ENCODE results near the gene GBP2. TPM values are rescaled to one million over a fixed set of nuclear protein-coding genes. Genes with fewer than 3 reads are reported as not detected.

The GBP2 gene
- total RNA-seq, 1 experiment from 2014 or later: 0.24 TPM

GRCh38 chr1:89114662-89115061 lies 11.3 kb downstream of the GBP2 start:
- DNase-seq (ENCODE audit: low spot score) (no peak), ATAC-seq (no peak)
- no peaks in the 10 kb centered on the region for H3K4me1 Mint-ChIP-seq
- H3K9me3 Mint-ChIP-seq: peaks cover 9% of the 10 kb centered on the region
- no peak overlapping the region for H3K4me3 Mint-ChIP-seq
- no peak overlapping the region for H3K27ac Mint-ChIP-seq
- POLR2A ChIA-PET: no interaction called here
- CTCF ChIA-PET: no interaction called here
- no peak for TF ChIP-seq TCF7 (CRISPR knock-in tag; IDR thresholded peaks at IDR 0.05; ENCODE audit: low read depth)
- TF ChIP-seq E2F1 (CRISPR knock-in tag; IDR thresholded peaks at IDR 0.05): no peak
- TF ChIP-seq NFATC4 (CRISPR knock-in tag; IDR thresholded peaks at IDR 0.05): no peak
- no peak for TF ChIP-seq ATF6 (CRISPR knock-in tag; IDR thresholded peaks at IDR 0.05)
- no peak for TF ChIP-seq TP53 (CRISPR knock-in tag; IDR thresholded peaks at IDR 0.05)
- TF ChIP-seq ELF4 (CRISPR knock-in tag; IDR thresholded peaks at IDR 0.05; ENCODE audit: low read depth): no peak
- no peak for TF ChIP-seq FOXK1 (CRISPR knock-in tag; IDR thresholded peaks at IDR 0.05)
- TF ChIP-seq HMGXB4 (CRISPR knock-in tag; IDR thresholded peaks at IDR 0.05): no peak
- no peak for TF ChIP-seq ZNF416 (CRISPR knock-in tag; IDR thresholded peaks at IDR 0.05)
- no peak for TF ChIP-seq TEAD4 (CRISPR knock-in tag; IDR thresholded peaks at IDR 0.05)
- TF ChIP-seq NFE2L1 (CRISPR knock-in tag; IDR thresholded peaks at IDR 0.05): no peak
- no peak for TF ChIP-seq ESRRA (CRISPR knock-in tag; IDR thresholded peaks at IDR 0.05; ENCODE audit: borderline replicate concordance)
- TF ChIP-seq FOXP1 (CRISPR knock-in tag; IDR thresholded peaks at IDR 0.05; ENCODE audit: borderline replicate concordance): no peak
- no peak for TF ChIP-seq MAX (CRISPR knock-in tag; IDR thresholded peaks at IDR 0.05)
- no peak for TF ChIP-seq PREB (CRISPR knock-in tag; IDR thresholded peaks at IDR 0.05; ENCODE audit: borderline replicate concordance)
- no peaks in the 10 kb centered on the region for H3K36me3 Mint-ChIP-seq
- H3K27me3 Mint-ChIP-seq (ENCODE audit: low read depth): no peaks in the 10 kb centered on the region

- CTCF ChIA-PET: no interaction called here
- TF ChIP-seq IRF1 (CRISPR knock-in tag; IDR thresholded peaks at IDR 0.05): no peak
- no peak for TF ChIP-seq ATF6 (CRISPR knock-in tag; IDR thresholded peaks at IDR 0.05)
- TF ChIP-seq ATF1 (CRISPR knock-in tag; IDR thresholded peaks at IDR 0.05): no peak
- no peak for TF ChIP-seq RORB (CRISPR knock-in tag; IDR thresholded peaks at IDR 0.05)
- no peak for TF ChIP-seq AFF4 (CRISPR knock-in tag; IDR thresholded peaks at IDR 0.05; ENCODE audit: borderline replicate concordance)
- no peak for TF ChIP-seq FOXP1 (CRISPR knock-in tag; IDR thresholded peaks at IDR 0.05; ENCODE audit: borderline replicate concordance)
- TF ChIP-seq ZNF138 (CRISPR knock-in tag; conservative IDR thresholded peaks at IDR 0.05): no peak
- no peak for TF ChIP-seq NFE2L1 (CRISPR knock-in tag; IDR thresholded peaks at IDR 0.05)
- no peak for TF ChIP-seq FOXJ3 (CRISPR knock-in tag; IDR thresholded peaks at IDR 0.05; ENCODE audit: borderline replicate concordance)
- no peak for TF ChIP-seq CREB1 (CRISPR knock-in tag; IDR thresholded peaks at IDR 0.05)
These were observed 12.9 kb downstream of the GBP2 start for GRCh38 chr1:89112871-89113613.

More at GRCh38 chr1:89112871-89113613, 12.9 kb downstream of the GBP2 start:
- H3K4me1 Mint-ChIP-seq: no peaks in the 10 kb centered on the region
- H3K27me3 Mint-ChIP-seq (ENCODE audit: low read depth): no peaks in the 10 kb centered on the region
- no peak for ATAC-seq
- H3K36me3 Mint-ChIP-seq: no peaks in the 10 kb centered on the region
- POLR2A ChIA-PET: no interaction called here
- peaks cover 18% of the 10 kb centered on the region for H3K9me3 Mint-ChIP-seq
- DNase-seq (ENCODE audit: low spot score): no peak
- H3K4me3 Mint-ChIP-seq: no peak overlapping the region
- H3K27ac Mint-ChIP-seq: no peak overlapping the region
